Stimulated activated CD8-positive, alpha-beta memory T cell treated with anti-CD3 and anti-CD28 coated beads, Interleukin-7, amount 100 ng/mL, for 4 hours (primary cell): ENCODE measurements around the gene MELTF.

Experiments
- DNase-seq, 2 donors: peaks; one replicate each; pipeline ENCODE4 v3.0.0-alpha.2; 2020; ENCODE audit warnings: low read depth in 2 of 2

Gene MELTF

DNA sequence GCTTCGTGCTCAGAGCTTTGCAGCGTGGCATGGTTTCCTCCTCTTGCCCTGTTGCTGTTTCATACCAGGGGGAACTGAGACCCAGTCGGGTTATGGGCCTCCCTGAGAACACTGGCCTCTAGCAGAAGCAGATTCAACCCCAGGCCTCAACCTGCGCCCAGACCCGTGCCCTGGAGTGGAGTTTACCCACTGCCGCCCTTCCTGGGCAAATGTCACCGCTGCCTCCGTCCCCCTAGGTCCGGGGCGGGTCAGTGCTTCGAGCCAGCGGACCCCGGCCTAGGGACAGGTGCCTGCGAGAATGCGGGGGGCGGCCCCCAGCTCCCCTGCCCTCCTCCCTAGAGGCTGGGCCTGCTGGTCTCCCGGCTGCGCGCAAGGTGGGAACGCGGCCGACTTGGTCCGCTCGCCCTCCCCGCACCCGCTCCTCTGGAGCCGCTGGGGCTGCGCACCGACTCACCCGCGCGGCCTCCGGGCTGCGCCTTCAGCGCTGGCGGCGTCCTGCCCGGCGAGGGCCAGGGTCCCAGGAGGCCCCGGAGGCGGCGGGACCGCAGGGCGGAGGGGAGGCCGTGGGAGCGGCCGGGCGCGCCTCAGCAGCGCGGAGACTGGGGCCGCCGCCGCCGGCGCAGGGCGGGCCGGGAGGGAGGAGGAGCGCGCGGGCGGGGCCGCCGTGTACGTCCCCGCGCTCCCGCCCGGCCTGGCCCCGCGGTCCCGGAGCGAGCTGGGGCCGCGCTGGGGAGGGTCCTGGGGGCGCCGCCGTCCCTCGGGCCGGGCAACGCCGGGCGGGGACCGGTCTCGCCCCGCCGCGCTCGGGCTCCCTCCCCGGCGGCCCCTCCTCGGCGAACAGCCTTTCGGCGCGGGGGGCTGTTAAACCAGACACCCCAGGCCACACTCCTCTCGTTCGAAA is 61.1 kb downstream of the MELTF start, which contains the start of gene PIGZ:
Gene PIGZ, minus strand, starts transcription at position 601 of the 901 bp plus-strand sequence. CDS start 16,802 bp downstream, outside the sequence.
- peak in 1 of 2 donors; percentile 34 for DNase-seq

DNA sequence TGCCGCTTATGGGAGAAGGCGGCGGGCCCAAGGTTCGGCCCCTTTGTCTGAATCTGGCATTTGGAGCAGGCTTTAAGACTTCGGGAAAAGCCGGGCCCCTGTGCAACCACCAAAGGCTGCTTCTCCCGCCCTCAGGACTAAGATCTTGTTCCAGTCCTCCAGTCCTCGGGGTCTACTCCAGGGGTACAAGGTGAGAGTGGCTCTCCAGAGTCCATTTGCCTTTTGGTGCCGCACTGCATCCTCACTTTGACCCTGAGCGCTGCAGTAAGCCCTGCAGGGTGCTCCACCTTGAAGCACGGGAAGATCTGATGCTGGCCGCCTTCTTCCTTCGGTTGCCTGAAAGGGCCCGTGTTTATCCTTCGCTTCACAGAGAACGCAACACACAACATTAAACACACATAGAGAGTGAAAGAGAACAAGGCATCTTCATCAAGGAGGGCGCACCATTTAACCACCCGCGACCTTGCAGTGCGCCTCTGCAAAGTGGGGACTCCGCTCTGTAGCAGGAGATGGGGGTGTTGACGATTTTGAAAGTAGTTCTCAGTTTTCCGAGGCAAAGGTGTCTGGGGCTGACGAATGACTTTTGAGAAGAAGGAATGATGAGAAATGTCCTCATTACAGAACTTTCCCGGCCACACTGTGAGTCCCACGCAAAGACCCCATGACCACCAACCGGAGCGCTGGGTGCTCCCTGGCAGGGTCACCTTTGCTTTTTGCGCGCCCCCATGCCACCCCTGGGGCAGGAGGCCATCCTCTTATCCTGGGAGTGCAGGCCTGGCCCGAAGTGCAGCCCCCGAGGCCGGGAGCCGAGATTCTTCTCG is 62.0 kb downstream of the MELTF start:
- no peak for DNase-seq

DNA sequence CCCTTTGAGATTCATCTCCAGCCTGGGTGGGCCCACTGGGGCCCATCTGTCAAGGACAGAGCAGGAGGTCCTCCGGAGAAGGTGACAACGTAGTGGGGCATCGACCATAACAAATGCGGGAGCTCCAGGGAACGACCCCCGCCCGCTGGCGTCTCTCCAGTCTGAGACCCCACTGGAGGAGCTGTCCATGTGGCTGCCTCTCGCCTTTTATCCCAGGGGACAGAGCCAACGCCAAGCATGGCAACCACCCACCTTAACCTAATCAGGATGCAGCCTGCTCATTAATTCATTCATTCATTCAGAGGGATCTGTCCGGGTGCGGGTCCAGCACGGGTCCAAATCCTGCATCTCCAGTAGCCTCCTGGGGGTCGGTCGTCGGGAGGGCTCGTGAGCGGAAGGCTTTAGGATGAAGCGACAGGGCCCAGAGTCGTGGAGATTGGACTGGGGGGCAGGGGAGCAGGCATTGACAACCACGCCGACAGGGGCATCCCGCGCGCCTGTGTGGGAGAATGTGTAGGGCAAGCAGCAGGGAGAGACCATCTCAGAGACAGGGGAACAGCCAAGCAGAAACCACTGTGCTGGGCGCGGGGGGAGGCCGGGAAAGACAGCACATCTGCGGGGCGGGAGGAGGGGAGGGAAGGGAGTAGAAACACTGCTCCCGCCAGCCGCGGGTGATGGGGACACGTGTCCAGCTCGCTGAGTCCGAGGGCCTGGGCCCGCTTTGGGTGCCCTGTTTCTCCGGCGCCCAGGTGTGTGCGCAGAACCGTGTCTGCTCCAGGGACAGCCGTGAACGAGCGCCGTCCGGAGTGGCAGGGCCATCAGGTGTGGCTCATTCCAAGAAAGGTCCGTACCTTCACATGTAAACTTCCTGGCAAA is 62.9 kb downstream of the MELTF start:
- DNase-seq, result no peak

DNA sequence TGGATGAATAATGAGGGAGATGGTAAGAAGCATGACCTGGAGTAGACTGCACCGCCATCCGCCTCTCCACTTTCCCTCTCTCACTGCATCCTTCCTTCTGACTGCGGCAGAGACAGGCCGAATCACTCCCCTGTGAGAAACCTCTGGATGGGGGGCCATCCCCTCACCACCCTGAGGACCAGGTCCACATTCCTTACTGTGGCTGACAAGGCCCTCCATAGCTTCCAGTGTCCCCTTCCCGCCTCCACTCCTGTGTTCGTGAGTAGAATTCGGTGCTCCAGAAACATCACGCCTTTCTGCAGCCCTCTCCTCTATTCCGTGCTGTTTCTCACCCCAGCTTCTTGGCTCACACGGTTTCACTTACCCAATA is 63.8 kb downstream of the MELTF start:
- no peak for DNase-seq

DNA sequence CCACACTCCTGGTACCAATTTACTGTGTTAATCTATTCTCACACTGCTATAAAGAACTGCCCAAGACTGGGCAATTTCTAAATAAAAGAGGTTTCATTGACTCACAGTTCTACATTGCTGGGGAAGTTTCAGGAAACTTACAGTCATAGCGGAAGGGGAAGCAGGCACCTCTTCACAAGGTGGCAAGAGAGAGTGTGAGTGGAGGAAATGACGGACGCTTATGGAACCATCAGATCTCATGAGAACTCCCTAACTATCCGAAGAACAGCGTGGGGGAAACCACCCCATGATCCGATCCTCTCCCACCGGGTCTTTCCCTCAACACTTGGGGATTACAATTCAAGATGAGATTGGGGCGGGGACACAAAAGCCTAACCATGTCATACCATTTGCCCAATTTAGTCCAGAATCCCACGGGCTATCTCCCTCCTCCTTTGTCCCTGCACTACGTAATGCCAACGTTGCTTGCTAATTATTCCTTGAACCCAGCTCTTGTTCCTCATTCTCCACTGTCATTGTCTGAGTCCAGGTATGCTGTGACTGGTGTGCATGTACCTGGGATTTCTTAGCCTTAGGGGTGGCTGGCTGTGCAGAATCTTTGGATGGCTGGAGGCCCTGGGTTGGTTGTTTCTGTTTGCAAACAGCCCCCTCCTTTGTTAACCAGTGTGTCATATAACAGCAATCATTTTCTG is 64.4 kb downstream of the MELTF start:
- no peak for DNase-seq

- no peak for DNase-seq
These were observed 66.0 kb downstream of the MELTF start for GRCh38 chr3:196963631-196963953.

DNA sequence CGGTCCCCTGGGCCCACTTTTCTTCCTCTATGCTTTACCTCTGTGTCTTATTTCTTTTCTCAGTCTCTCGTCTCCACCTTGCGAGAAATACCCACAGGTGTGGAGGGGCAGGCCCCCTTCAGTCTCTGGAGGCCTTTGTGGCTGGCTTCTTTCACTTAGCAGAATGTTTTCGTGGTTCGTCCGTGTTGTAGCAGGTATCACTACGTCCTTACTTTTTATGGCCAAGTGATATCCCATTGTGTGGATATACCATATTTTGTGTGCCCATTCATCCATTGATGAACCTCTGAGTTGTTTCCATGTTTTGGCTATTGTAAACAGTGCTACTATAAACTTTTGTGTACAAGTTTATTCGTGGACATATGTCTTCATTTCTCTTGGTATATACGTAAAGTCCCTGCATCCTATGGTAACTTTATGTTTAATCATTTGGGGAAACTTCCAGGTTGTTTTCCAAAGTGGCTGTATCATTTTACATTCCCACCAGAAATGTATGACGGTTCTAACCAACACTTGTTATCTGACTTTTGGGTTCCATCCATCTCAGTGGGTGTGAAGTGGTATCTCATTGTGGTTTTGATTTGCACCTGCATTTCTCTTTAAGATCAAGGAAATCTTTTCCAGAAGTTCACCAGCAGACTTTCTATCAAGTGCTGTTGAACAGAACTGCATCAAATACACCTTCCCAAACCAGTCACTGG is 66.5 kb downstream of the MELTF start:
- DNase-seq, result no peak

GRCh38 chr3:196962108-196962929 is 67.3 kb downstream of the MELTF start:
- DNase-seq, result no peak

DNA sequence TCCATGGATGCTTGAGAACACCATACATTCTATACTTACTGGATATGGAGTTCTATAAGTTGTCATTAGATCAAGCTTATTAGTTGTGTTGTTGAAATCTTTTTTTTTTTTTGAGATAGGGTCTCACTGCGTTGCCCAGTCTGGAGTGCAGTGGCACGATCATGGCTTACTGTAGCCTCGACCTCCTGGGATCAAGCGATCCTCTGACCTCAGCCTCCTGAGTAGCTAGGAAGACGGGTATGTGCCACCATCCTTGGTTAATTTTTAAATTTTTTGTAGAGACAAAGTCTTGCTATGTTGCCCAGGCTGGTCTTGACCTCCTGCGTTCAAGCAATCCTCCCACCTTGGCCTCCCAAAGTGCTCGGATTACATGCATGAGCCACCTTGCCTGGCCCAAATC is 74.8 kb downstream of the MELTF start:
- DNase-seq, result no peak
